ENCODE data around the gene NUTM2E.
A peak's percentile ranks its signal among the peaks of the same experiment; 100 is the strongest.
"Not testable (repeated sequence)": the region's sequence is repeated elsewhere in the genome, so short reads cannot be mapped to it uniquely, and the experiment has no call there.

The NUTM2E gene, protein sequence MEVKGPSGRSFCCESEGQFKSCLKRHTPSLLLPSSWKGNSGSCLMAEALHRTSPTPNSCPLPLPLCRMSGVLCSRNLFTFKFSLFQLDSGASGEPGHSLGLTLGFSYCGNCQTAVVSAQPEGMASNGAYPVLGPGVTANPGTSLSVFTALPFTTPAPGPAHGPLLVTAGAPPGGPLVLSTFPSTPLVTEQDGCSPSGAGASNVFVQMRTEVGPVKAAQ (N-terminal part only)

DNA sequence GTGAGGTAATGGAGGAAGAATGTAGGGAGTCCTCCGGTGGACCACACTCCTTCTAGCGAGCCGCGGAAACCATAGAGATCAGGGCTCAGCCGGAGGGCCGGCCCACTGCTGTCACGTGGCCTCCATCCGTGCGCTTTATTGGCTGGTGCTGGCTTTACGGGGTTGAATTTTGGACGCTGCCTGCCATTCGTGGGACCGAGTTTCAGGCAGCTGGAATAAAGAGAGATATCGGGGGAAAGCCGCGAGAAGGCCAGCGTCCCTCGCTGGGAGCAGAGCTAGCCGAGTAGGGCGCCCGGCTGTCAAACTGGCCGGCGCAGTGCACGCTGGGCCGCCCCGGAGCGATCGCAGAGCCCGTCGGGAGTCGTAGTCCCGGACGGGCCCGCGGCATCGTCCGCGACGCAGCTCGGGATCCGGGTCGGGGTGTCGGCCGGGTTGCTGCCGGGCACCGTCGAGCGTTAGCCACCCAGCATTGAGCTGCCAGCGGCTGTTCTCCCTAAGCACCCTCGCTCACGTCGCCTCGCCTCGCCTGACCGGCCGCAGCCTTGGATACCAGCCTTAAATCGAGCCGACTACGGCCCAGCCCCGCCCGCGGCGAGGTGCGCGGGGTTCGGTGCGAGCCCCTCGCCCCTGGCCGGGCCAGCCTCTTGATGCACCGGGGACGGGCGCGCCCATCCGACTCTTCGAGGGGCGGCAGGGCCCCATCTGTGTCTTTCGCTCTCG, at the start of gene NUTM2E:
TSS of gene NUTM2E (plus strand) at position 244 of the 720 bp plus-strand sequence. CDS start 15,002 bp downstream, outside the sequence.
- DNase-seq, result peak; percentile 84

DNA sequence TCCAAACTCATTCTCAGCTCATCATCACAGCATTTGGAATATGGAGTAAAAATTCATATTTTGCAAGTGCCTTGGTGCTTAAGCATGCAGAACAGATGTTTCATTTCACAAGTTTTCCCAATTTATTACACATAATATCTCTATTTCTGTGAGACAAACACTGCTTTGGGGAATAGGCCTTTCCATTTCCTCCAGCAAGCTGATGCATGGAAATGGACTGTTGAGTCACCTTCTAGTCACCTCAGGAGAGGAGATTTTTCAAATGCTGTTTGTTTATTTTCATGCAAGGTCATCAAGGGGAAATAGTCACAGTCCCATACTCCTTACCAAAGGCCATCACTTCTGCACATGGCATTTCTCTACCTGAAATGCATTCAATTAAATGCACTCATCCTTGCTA, 48.5 kb upstream of the NUTM2E start:
- not testable (repeated sequence) for DNase-seq

DNA sequence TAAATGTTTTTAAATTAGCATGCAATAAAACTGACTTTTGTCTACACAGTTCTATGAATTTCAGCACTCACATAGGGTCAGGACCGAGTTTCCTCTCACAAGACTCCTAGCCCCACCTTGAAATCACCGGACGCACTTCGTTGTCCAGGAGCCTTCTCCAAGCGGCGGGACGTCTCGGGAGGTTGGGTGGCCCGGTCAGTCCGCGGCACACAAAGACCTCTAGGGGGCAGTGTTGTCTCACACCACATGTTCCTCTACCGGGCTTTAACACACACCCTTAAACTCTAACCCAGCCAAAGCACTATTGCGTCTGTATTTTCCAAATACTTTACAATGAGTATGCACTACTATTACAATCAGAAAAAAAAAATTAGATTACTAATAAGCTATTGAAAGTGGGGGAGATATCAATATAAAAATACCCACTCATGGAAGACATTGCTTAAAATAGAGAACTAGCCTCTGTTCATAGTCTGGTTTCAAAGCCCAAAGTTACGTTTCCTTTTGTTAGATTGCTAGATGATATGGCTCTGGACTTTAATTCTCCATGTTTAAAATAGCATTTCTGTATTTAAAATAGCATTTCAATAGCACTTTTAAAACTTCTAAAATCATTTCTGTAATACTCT, 47.1 kb upstream of the NUTM2E start:
- peak; percentile 80 for DNase-seq

DNA sequence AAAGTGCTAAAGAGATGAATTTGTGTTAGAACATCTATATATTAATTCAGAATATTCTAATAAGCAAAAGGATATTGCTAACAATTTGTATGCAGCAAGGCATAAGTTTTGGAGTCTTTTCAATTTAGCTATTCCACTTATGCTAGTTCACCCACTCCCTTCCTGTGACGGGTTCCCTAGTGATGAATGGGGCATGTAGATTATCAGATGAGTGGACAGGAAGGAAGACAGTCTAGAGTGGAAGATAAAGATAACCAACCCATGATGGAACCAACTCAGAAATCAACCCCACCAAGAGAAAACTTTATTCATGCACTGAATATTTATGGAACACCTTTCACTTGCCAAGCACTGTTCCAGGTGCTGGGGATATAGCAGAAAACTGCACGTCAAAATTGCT, 46.5 kb upstream of the NUTM2E start:
- not testable (repeated sequence) for DNase-seq

DNA sequence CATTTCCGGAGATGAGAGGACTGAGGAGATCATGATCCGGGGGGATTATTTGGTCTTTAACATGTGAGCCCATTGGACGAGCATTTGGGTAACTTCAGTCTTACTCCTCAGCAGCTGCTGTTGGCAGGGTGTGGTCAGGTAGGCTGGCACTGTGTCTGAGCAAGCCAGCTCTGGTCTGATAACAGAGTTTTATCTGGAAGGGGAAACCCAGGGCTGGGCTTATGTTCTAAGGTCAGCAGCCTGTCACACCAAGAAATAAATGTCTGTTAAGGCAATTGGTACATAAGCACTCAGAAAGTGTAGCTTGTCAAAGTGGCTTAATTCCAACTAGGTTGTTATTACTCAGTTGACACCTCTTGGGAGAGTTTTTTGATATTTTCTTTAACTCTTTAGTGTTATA, 45.0 kb upstream of the NUTM2E start:
- not testable (repeated sequence) for DNase-seq

DNA sequence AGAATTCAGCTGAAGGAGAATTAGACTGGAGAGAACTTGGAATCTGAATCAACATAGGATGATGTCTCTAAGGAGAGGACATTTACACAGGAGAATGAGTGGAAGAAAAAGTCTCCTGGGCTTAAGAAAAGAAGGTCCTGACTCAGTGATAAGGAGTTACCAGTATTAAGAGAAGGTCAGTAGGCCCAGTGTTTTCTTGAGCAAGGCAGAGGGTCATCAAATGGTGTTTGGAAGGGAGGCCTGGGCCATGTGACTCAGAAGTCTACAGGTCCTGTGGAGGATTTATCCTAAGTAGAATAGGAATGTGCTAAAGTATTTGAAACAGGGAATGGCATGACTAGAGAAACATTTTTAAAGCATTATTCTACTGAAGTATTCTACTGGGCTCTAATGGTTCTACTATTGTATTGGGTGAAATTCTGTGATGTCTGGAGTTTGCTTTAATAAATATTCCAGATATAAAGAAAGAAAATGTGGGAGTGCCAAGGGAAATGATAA, 39.0 kb upstream of the NUTM2E start:
- DNase-seq, result not testable (repeated sequence)

DNA sequence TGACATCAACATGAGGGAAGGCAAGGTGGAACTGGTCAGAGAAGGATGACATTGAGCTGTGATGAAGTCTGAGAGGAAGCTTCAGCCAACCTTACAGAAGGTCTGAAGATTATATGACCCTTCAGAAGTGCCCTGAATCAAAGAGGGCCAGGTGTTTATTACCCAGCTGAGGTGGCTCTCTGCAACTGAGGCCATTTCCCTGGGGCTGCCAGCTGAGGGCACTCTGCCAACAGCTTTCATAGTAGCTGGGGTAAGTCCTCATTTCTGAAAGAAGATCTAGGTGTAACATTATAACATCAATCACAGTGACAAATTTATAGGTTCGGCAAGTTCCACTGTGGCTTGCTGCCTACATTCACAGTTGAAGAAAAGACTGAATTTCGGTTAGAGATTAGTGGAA, 37.2 kb upstream of the NUTM2E start:
- DNase-seq, result not testable (repeated sequence)

DNA sequence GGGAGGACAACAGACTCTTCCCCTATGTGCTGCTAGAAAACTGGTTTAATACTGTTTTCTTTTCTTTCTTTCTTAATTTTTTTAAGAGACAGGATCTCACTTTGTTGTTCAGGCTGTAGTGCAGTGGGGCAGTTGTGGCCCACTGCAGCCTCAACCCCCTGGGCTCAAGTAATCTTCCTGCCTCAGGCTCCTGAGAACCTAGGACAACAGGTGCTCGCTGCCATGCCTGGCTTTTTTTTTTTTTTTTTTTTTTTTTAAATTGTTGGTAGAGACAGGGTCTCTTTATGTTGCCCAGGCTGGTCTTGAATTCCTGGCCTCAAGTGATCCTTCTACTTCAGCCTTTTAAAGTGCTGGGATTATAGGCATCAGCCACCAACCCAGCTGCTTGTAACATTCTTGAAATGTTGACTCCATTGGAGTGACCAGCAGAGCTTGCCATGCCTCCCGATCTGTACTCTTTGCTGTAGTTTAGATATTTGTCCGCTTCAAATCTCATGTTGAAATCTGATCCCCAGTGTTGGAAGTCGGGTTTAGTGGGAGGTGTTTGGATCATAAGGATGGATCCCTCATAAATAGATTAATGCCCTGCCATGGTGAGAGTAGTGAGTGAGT, 34.5 kb upstream of the NUTM2E start:
- not testable (repeated sequence) for DNase-seq

DNA sequence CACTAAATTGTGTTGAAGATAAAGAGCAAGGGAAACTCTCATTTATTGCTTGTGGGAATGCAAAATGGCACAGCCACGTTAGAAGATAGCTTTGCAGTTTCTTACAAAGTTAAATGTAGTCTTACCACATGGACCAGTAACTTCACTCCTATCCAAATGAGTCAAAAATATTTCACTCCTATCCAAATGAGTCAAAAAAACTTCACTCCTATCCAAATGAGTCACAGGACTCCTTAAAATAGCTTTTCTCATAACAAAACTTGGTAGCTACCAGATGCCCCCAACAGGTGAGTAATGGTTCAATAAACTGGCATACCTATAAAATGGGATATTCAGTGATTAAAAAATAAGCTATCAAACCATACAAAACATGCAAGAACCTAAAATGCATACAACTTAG, 27.2 kb upstream of the NUTM2E start:
- DNase-seq, result not testable (repeated sequence)

DNA sequence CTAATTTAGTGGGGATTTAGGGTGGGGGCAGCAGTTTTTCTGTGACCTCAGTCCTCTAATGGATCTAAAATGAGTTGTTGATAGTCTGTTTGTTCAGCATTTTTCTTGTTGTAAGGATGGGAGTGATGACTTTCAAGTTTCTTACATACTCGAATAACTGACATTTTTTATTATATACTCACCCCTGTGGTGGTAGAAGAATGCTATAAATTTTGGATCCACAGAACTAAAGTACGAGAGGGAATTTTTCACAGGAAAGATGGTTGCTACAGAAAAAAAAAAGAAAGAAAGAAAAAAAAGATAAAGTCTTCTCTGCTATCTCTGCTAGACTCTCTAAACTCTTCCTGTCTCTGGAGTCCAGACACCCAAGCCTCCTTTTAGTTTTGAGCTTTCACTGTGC, 20.7 kb upstream of the NUTM2E start:
- DNase-seq, result not testable (repeated sequence)

DNA sequence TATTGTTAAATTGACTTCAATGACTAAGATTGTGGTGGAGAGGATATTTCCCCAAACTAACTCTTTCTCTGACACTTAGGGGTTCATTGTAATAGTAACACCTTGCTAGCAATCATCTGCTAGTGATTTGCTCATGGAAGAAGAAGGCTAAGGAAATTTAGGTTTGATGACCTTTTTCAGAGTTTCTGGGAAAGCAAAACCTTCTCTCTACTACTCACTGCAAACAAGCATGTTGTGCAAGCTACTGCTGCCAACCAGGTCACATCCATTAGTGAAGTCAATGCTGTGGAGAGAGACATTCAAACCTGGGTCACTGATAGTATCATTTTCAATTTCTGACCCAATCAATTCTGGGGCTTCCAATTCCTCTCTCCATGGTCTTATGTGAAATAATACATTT, 14.6 kb upstream of the NUTM2E start:
- not testable (repeated sequence) for DNase-seq

DNA sequence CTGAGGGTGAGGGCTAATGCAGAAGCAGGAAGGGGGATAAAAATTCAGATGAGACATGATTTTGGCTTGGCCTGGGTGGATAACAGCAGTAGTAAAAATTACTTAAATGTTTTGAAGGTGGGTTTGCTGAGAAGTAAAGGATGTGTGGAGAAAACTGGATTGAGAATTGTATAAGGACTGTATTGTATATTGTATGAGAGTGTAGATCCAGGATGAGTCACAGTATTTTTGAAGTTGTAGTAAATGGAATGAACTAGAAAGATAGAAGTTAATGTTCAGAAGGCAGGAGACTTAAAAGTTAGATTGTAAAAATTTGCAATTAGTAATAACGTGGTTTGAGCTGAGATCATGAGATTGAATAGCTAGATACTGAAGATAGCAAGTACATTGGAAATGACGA, 10.2 kb upstream of the NUTM2E start:
- not testable (repeated sequence) for DNase-seq

DNA sequence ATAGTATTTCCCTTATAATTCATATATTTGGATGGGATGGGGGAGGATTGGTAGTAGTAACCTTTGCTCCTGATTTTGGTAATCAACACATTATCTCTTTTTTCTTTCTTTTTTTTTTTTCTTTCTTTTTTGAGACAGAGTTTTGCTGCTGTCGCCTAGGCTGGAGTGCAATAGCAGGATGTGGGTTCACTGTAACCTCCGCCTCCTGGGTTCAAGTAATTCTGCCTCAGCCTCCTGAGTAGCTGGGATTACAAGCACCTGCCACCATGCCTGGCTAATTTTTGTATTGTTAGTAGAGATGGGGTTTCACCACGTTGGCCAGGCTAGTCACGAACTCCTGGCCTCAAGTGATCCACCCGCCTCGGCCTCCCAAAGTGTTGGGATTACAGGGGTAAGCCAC, 3.2 kb upstream of the NUTM2E start:
- DNase-seq, result not testable (repeated sequence)

DNA sequence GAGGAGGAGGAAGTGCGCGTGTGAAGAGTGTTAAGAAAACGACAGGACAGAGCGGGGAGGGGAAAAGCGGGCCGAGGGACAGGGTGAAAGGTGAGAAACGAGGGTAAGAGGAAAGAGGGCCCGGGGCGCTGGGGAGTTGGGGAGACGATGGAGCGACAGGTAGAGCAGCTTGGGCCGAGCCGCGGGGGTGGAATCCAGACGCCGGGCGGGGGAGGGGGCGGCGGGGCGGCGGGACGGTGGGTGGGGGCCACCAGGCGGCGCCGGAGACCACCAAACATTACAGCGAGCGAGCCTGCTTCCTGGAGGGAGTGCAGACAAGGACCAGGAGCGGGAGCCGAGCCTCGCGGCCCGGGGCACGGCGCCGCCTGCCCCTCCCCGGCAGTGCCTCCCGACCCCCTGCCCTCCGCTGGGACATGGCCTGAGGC, 940 bp upstream of the NUTM2E start:
- peak; percentile 23 for DNase-seq

DNA sequence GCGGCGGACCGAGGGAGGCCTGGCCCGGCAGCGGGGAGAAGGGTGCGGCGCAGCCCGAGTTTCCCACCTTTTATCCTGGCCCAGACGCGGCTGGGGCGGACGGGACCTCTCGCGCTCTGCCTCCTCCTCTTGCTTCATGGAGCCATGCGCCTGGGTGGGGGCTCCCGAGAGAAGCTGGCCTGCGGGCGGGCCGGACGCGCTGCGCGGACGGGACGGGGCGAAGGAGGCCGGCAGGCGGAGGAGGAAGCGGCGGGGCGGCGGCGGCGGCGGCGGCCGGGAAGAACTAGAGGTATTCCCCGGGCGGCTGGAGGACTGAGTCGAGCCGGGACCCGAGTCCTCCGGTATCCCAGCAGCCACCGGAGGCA, 426 bp upstream of the NUTM2E start:
- not testable (repeated sequence) for DNase-seq

DNA sequence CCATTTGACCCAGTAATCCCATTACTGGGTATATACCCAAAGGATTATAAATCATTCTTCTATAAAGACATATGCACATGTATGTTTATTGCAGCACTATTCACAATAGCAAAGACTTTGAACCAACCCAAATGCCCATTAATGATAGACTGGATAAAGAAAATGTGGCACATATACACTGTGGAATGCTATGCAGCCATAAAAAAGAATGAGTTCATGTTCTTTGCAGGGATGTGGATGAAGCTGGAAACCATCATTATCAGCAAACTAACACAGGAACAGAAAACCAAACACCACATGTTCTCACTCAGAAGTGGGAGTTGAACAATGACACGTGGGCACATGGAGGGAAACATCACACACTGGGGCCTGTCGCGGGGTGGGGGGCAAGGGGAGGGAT, 7.3 kb downstream of the NUTM2E start:
- DNase-seq, result not testable (repeated sequence)

DNA sequence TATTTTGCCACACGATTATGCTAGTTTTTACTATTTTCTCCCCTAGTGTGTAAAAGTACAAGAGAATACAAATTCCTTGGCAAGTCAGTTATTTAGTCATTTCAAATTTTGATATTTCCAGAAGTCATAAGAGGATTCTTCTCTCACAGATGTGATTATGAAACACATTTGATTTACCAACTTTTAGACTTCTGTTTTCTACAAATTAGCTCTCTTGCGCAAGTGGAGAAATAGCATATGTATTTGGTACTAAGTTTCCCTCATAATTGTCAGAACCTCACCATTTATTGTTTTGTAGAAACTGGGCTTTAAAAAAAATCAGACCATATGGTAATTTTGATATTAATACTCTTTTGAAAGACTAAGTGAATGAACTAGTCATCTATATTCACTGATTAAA, 9.4 kb downstream of the NUTM2E start:
- DNase-seq, result not testable (repeated sequence)

DNA sequence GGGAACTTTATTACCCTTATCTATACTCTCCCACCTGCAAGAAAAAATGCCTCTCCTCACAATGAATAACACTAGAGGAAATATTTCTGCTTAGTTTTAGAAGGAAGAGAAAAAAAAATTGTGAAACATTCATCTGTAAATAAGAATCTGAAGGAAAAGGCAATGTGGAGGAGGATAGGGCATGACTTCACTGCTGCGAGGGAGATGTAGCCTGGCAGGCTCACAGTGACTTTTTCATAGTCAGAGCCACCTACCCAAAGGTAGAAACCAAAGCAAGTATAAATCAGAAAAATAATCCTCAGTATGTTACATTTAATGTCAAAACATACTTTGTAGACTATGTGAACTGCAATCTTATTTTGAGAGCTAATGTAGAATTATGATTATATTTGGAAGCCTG, 10.4 kb downstream of the NUTM2E start:
- DNase-seq, result not testable (repeated sequence)

DNA sequence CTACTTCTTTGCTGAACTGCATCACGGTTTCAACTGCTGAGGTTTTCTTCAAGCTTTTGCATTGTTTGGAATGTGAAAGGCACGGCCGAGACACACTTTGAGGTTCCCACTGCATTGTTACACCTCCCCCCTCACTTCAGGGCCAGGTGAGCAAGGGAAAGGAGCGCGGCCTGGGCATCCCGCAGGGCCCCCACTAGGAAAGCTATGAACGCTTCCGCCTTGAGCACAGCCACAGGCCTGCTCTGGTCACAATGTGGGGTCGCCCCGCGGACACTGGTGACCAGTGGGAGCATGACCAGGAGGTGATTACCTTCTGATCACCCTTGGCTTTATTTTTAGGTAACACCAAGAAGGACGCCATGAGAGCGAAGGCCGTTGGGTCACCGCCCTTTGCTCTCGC, 11.9 kb downstream of the NUTM2E start:
- DNase-seq, result not testable (repeated sequence)

DNA sequence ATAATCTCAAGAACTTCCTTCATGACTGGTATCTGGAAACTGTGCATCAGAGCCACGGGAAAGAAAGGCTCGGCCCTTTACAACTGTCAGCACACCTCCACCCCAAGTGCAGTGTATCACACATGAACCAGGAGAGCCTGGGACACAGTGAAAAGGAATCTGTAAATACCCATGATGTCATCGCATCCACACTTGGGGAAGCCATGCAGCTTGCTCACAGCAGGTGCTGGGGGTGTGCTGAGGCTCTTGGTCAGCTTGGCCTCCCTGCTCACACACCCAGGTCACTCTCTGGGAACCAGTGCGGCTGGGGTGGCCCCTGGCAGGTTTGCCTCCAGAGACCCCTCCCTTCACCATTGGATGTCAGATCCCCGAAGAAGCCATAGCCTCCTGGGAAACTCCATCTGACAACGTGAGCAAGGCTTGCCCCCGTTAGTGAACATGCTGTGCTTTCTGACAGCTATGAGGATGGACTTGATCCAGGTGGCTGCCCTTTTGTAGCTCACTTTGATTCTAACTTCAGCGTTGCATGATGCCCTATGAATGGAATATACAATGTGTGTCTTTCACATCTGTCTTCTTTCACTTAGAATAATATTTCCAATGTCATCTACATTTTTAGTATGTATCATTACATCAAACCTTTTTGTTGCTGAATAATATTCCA, 26.8 kb downstream of the NUTM2E start:
- not testable (repeated sequence) for DNase-seq

DNA sequence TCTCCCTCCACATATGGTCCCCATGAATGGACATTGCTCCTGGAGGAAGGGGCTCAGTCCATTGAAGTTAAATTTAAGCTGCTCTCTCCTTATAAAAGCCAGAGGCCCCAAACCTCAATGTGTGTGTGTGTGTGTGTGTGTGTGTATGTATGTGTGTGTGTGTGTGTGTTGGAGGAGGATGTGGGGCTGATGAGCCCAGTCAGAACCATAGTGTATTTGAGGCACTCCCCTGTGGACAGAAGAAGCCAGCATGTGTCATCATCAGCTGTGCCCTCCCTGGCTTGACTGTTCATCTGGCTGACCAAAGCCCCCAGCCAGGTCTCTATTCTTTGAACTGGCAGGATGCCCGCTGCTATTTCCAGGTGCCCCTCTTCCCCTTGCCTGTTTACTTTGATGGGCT, 35.7 kb downstream of the NUTM2E start:
- DNase-seq, result not testable (repeated sequence)

DNA sequence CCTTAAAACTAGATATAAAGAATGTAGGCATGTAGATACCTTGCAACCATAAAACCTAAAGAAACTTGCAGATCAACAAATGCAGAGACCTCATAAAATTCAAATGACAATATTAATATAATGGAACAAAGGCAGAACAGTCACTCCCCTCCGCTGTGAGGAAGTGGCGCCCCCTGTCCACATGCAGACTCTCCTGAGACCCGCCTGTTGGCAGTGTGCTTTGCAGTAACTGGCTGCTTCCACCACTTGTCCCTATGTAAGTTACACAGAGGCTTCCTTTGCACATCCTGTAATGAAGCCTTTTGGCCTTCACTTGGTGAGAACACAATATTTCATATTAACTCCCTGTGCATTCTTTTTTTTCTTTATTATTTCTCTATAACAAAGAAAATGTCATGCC, 36.3 kb downstream of the NUTM2E start:
- DNase-seq, result not testable (repeated sequence)

Data from DMS53 (cell line).